ENCODE data around the gene SLIT3.

DNA sequence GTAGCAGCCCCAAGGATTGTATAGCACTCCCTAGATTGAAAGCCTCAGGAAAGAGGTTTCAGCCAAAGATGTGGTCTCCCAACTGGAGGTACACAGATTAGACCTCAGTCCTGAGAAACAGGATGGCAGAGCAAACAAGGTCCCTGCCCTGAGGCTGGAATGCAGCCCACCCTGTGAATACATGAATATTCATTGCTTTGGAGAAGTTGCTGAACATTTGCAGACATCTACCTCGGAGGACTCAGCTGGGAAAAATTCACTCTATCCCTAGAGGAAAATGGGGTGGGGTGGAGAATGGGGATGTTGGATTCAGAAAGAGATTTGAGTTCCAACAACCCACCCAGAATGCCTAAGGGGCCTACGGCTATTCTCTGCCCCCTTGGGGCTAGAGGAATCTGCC lies 129.4 kb downstream of the SLIT3 start:
- no peak for TF ChIP-seq CTCF (IDR thresholded peaks at IDR 0.05; ENCODE audit: low read depth, low read length, poor library complexity, severe bottlenecking)
- no peak for TF ChIP-seq EZH2phosphoT487 (IDR thresholded peaks at IDR 0.05; ENCODE audit: borderline replicate concordance, low read length)

All from DOHH2 (cell line).